Keratinocyte (primary cell): Measurements from ENCODE around the gene NIN. TPM values are rescaled to one million over a fixed set of nuclear protein-coding genes. Genes with fewer than 3 reads are reported as not detected.

Source experiments
- DNase-seq: peaks from one replicate; pipeline ENCODE4 v3.0.0-alpha.2; 2011; ENCODE audit warnings: low read depth, missing footprints, low spot score
- FAIRE-seq: peaks from 2 replicates; lab custom pipeline; 2011; peaks lifted over from hg19 to GRCh38; lab: Jason Lieb, UNC
- H2AFZ ChIP-seq: 2 replicates; pipeline ENCODE4 v1.6.0; 2012; ENCODE audit warnings: low read length, control low read depth, inconsistent platforms; ENCODE audit not compliant: control insufficient read depth
- H3K27ac ChIP-seq: 2 replicates; pipeline ENCODE4 v1.5.1; 2011; ENCODE audit warnings: low read length; ENCODE audit not compliant: control insufficient read depth, insufficient read depth
- H3K27me3 ChIP-seq: 3 replicates; pipeline ENCODE4 v1.6.0; 2011; ENCODE audit warnings: low read length; ENCODE audit not compliant: control insufficient read depth, insufficient read depth; ENCODE audit errors: extremely low read depth
- H3K36me3 ChIP-seq, 2 experiments: 2 replicates in 1 of 2; 3 replicates in 1 of 2; pipeline ENCODE4 v1.5.1; 2011; ENCODE audit warnings: low read length in 2 of 2, mild to moderate bottlenecking in 1 of 2; ENCODE audit not compliant: control insufficient read depth in 2 of 2, insufficient read depth in 2 of 2; ENCODE audit errors: extremely low read depth in 1 of 2
- H3K4me1 ChIP-seq: 3 replicates; pipeline ENCODE4 v1.5.1; 2011; ENCODE audit warnings: low read length; ENCODE audit not compliant: control insufficient read depth, insufficient read depth; ENCODE audit errors: extremely low read depth
- H3K4me2 ChIP-seq: 3 replicates; pipeline ENCODE4 v1.6.0; 2011; ENCODE audit warnings: low read depth, low read length; ENCODE audit not compliant: control insufficient read depth, insufficient read depth; ENCODE audit errors: extremely low read depth
- H3K4me3 ChIP-seq, 3 experiments: fragments of 200-600 bp in 1 of 3; sonication (generic) in 1 of 3; 2 replicates in 2 of 3; 3 replicates in 1 of 3; pipeline ENCODE4 v1.5.1; 2011 to 2016; ENCODE audit warnings: low read length in 3 of 3, mild to moderate bottlenecking in 3 of 3, control low read depth in 2 of 3, inconsistent platforms in 1 of 3, low read depth in 1 of 3, mixed read lengths in 1 of 3, mixed run types in 1 of 3, moderate library complexity in 1 of 3; ENCODE audit not compliant: control insufficient read depth in 2 of 3, insufficient read depth in 2 of 3; ENCODE audit errors: extremely low read depth in 1 of 3
- H3K79me2 ChIP-seq: 2 replicates; pipeline ENCODE4 v1.6.0; 2012; ENCODE audit warnings: low read length; ENCODE audit not compliant: control insufficient read depth, insufficient read depth
- H3K9ac ChIP-seq: 3 replicates; pipeline ENCODE4 v1.6.0; 2011; ENCODE audit warnings: low read length; ENCODE audit not compliant: control insufficient read depth, insufficient read depth; ENCODE audit errors: extremely low read depth
- H3K9me1 ChIP-seq: 3 replicates; pipeline ENCODE4 v1.6.0; 2011; ENCODE audit warnings: low read length; ENCODE audit not compliant: control insufficient read depth, insufficient read depth; ENCODE audit errors: extremely low read depth
- H3K9me3 ChIP-seq: 2 replicates; pipeline ENCODE4 v1.5.1; 2012; ENCODE audit warnings: low read depth, low read length; ENCODE audit not compliant: control insufficient read depth
- H4K20me1 ChIP-seq: 3 replicates; pipeline ENCODE4 v1.6.0; 2011; ENCODE audit warnings: low read length; ENCODE audit not compliant: control insufficient read depth, insufficient read depth; ENCODE audit errors: extremely low read depth
- CTCF ChIP-seq, 3 experiments: IDR thresholded peaks in 1 of 3; conservative IDR thresholded peaks in 1 of 3; optimal IDR thresholded peaks in 1 of 3; 2 replicates in 2 of 3; 3 replicates in 1 of 3; pipeline versions ENCODE3 to v1.5.1; 2011; ENCODE audit warnings: low read length in 3 of 3, mild to moderate bottlenecking in 3 of 3, moderate library complexity in 2 of 3, control low read depth in 1 of 3, inconsistent platforms in 1 of 3; ENCODE audit not compliant: insufficient read depth in 2 of 3; ENCODE audit errors: extremely low read depth in 1 of 3
- EZH2 ChIP-seq: IDR thresholded peaks from one replicate; pipeline ENCODE4 v1.6.1; 2012; ENCODE audit warnings: inconsistent platforms, mild to moderate bottlenecking, low read length, moderate library complexity
- dilution Hi-C: fragments of 300-500 bp; cut with MboI; formaldehyde crosslinking; loops from one replicate; pipeline ENCODE4 v1.7.0; 2020; ENCODE audit warnings: low sequenced_read_pairs; ENCODE audit not compliant: extremely low pct_ligation_motif_present
- polyA plus RNA-seq, 5 experiments: library from polyadenylated mRNA; depleted of rRNA in 3 of 5; stranded (reverse) in 3 of 5; stranded (forward) in 1 of 5; unstranded in 1 of 5; fragments of >200 nt; gene quantifications; 1 replicate in 1 of 5; 2 replicates in 3 of 5; 3 replicates in 1 of 5; pipeline versions ENCODE4 v1.2.1 to v1.2.3, GENCODE V29; 2011 to 2012; ENCODE audit warnings: missing spikeins in 2 of 5, low read depth in 1 of 5, low replicate concordance in 1 of 5

The NIN gene
- polyA plus RNA-seq, 1 donor (not counting 4 experiments of a cell fraction or from before 2014, with no cell fraction given): 15.2 TPM

- no peak for DNase-seq
- Histone ChIP-seq H3K27ac (no peak overlapping the region), H2AFZ (no peak overlapping the region), H3K79me2 (peaks cover 3% of the 10 kb centered on the region), H4K20me1 (no peaks in the 10 kb centered on the region), H3K9me3 (no peaks in the 10 kb centered on the region), H3K27me3 (no peaks in the 10 kb centered on the region), H3K9me1 (no peaks in the 10 kb centered on the region), H3K9ac (no peak overlapping the region), H3K4me2 (no peak overlapping the region), H3K36me3 (peaks cover 2 to 7% of the 10 kb centered on the region in 2 experiments), H3K4me3 (no peak overlapping the region), H3K4me1 (no peaks in the 10 kb centered on the region)
- FAIRE-seq: no peak
- no peak for TF ChIP-seq CTCF (optimal IDR thresholded peaks at IDR 0.05 in 1 of 3, IDR thresholded peaks at IDR 0.05 in 1 of 3, conservative IDR thresholded peaks at IDR 0.05 in 1 of 3; ENCODE audit: extremely low read depth in 1 of 3, insufficient read depth in 2 of 3, low read length in 3 of 3)
- no peak for TF ChIP-seq EZH2
- dilution Hi-C loops: no loop called here
These were observed 38.3 kb downstream of the NIN start for GRCh38 chr14:50792634-50793068.

- Histone ChIP-seq H3K4me1 (no peaks in the 10 kb centered on the region), H4K20me1 (no peaks in the 10 kb centered on the region), H2AFZ (no peak overlapping the region), H3K4me3 (no peak overlapping the region), H3K79me2 (peaks cover 3% of the 10 kb centered on the region), H3K4me2 (no peak overlapping the region), H3K36me3 (peaks cover 2 to 7% of the 10 kb centered on the region in 2 experiments), H3K9me1 (no peaks in the 10 kb centered on the region), H3K9ac (no peak overlapping the region), H3K9me3 (no peaks in the 10 kb centered on the region), H3K27ac (no peak overlapping the region), H3K27me3 (no peaks in the 10 kb centered on the region)
- FAIRE-seq (no peak), DNase-seq (no peak)
- dilution Hi-C loops: no loop called here
- TF ChIP-seq CTCF (optimal IDR thresholded peaks at IDR 0.05 in 1 of 3, IDR thresholded peaks at IDR 0.05 in 1 of 3, conservative IDR thresholded peaks at IDR 0.05 in 1 of 3; ENCODE audit: extremely low read depth in 1 of 3, insufficient read depth in 2 of 3, low read length in 3 of 3): no peak
- no peak for TF ChIP-seq EZH2
These were observed 38.9 kb downstream of the NIN start for GRCh38 chr14:50792051-50792477.
